Chondrocyte (in vitro differentiated cells): Measurements from ENCODE around the gene OR10D3. TPM values are rescaled to one million over a fixed set of nuclear protein-coding genes. Genes with fewer than 3 reads are reported as not detected.

Experiments
- DNase-seq: peaks from one replicate; pipeline ENCODE4 v3.0.0; 2021; ENCODE audit warnings: mixed read lengths, low spot score
- H3K27ac Mint-ChIP-seq: one replicate; pipeline ENCODE4 v1.8.0; 2021; ENCODE audit warnings: mild to moderate bottlenecking, moderate library complexity, mixed read lengths; ENCODE audit not compliant: unreplicated experiment
- H3K27me3 Mint-ChIP-seq: 2 replicates; pipeline ENCODE4 v1.8.0; 2021; ENCODE audit warnings: low read depth, mixed read lengths
- H3K36me3 Mint-ChIP-seq: 2 replicates; pipeline ENCODE4 v1.8.0; 2021; ENCODE audit warnings: low read depth, mixed read lengths
- H3K4me1 Mint-ChIP-seq: 2 replicates; pipeline ENCODE4 v1.8.0; 2021; ENCODE audit warnings: low read depth, mild to moderate bottlenecking, mixed read lengths
- H3K4me3 Mint-ChIP-seq: one replicate; pipeline ENCODE4 v1.8.0; 2021; ENCODE audit warnings: mild to moderate bottlenecking, moderate library complexity, mixed read lengths; ENCODE audit not compliant: unreplicated experiment
- H3K9me3 Mint-ChIP-seq: 2 replicates; pipeline ENCODE4 v1.8.0; 2021; ENCODE audit warnings: low read depth, mixed read lengths
- CTCF ChIP-seq: fragments of 200-600 bp; sonication (generic); IDR thresholded peaks from 2 replicates; pipeline ENCODE4 v1.5.0; 2021; ENCODE audit warnings: antibody characterized with exemption, mild to moderate bottlenecking, moderate library complexity
- total RNA-seq: library from RNA; stranded (reverse); gene quantifications from 3 replicates; pipeline ENCODE4 v1.2.1, GENCODE V29; 2021

OR10D3 gene
- total RNA-seq, 1 donor from 2014 or later: not detected

GRCh38 chr11:124202951-124203350 lies 19.8 kb downstream of the OR10D3 start:
- H3K4me3 Mint-ChIP-seq: no peak overlapping the region
- TF ChIP-seq CTCF: no peak
- no peak for DNase-seq
- no peak overlapping the region for H3K27ac Mint-ChIP-seq
- H3K4me1 Mint-ChIP-seq: no peaks in the 10 kb centered on the region
- peaks cover 19% of the 10 kb centered on the region for H3K27me3 Mint-ChIP-seq
- no peaks in the 10 kb centered on the region for H3K36me3 Mint-ChIP-seq
- H3K9me3 Mint-ChIP-seq: no peaks in the 10 kb centered on the region

DNA sequence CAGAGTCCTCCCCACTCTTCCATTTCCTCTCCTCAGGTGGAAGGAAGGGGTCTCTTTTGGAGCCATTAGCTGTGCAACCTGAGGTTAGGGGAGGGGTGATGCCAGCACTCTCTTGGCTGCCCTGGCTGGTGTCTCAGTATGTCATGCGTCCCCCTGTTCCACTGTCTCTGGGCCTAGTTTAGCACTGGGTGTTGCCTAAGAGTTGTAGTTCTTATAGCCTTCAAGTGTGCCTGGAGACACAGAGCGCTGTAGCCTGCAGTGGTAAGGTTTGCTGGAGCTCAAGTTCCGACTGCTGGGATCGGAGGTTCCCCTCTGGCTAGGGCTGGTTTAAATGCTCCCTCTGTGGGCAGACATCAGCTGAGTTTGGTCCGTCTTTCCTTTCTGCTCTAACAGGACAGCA lies 20.9 kb downstream of the OR10D3 start:
- H3K36me3 Mint-ChIP-seq: no peaks in the 10 kb centered on the region
- TF ChIP-seq CTCF: no peak
- DNase-seq: no peak
- no peak overlapping the region for H3K27ac Mint-ChIP-seq
- H3K4me3 Mint-ChIP-seq: no peak overlapping the region
- no peaks in the 10 kb centered on the region for H3K9me3 Mint-ChIP-seq
- H3K4me1 Mint-ChIP-seq: no peaks in the 10 kb centered on the region
- H3K27me3 Mint-ChIP-seq: peaks cover 16% of the 10 kb centered on the region

GRCh38 chr11:124207102-124207792 lies 24.1 kb downstream of the OR10D3 start:
- Mint-ChIP-seq H3K27me3 (peaks cover 22% of the 10 kb centered on the region), H3K36me3 (no peaks in the 10 kb centered on the region), H3K27ac (no peak overlapping the region), H3K9me3 (no peaks in the 10 kb centered on the region), H3K4me3 (no peak overlapping the region), H3K4me1 (no peaks in the 10 kb centered on the region)
- no peak for TF ChIP-seq CTCF
- no peak for DNase-seq

- Mint-ChIP-seq H3K27me3 (peaks cover 17% of the 10 kb centered on the region), H3K27ac (no peak overlapping the region), H3K4me3 (no peak overlapping the region), H3K36me3 (no peaks in the 10 kb centered on the region), H3K4me1 (no peaks in the 10 kb centered on the region), H3K9me3 (no peaks in the 10 kb centered on the region)
- DNase-seq: peak; percentile 87
- no peak for TF ChIP-seq CTCF
These were observed 26.7 kb downstream of the OR10D3 start for GRCh38 chr11:124209824-124210357.

DNA sequence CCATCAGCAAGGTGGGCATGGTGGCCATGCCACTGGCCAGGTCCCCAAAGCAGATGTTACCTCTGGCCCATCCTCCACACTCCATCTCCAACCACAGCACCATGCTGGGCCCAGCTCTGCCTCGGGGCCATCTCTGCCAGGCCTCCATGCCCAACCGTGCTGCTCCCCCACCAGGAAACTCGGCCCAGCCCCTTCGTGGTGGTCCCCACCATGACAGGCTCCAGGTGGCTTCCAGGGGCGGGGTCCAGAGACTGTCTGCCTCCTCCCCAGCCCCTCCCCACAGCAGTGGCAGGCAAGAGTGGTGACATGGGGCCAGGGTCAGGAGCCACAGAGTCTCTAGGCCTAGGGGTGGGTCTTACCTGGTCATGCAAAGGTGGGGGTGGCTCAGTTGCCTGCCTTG lies 27.3 kb downstream of the OR10D3 start:
- no peak for DNase-seq
- H3K9me3 Mint-ChIP-seq: no peaks in the 10 kb centered on the region
- H3K27ac Mint-ChIP-seq: no peak overlapping the region
- TF ChIP-seq CTCF: no peak
- H3K4me3 Mint-ChIP-seq: no peak overlapping the region
- peaks cover 17% of the 10 kb centered on the region for H3K27me3 Mint-ChIP-seq
- no peaks in the 10 kb centered on the region for H3K4me1 Mint-ChIP-seq
- no peaks in the 10 kb centered on the region for H3K36me3 Mint-ChIP-seq
